HEK293T (cell line): ENCODE results near the gene PTPN1.

Experiments used
- CTCF ChIA-PET: fragments of 350-600 bp; formaldehyde crosslinking; extraction: SDS; loops from one replicate; lab custom pipeline; 2021; ENCODE audit warnings: antibody characterized with exemption, inconsistent platforms; lab: Yijun Ruan, JAX
- POLR2A ChIA-PET: fragments of 350-600 bp; formaldehyde crosslinking; extraction: SDS; loops from one replicate; lab custom pipeline; 2020; ENCODE audit warnings: antibody characterized with exemption, inconsistent platforms; lab: Yijun Ruan, JAX
- DNase-seq: peaks from one replicate; pipeline ENCODE4 v3.0.0; 2012; ENCODE audit warnings: mixed read lengths; ENCODE audit errors: extremely low spot score
- ARNT ChIP-seq: fragments of 450-650 bp; IDR thresholded peaks from 2 replicates; pipeline ENCODE4 v1.6.1; 2017; ENCODE audit warnings: mild to moderate bottlenecking
- BHLHE40 ChIP-seq: fragments of 450-650 bp; IDR thresholded peaks from 2 replicates; pipeline ENCODE4 v1.6.1; 2016; ENCODE audit warnings: mild to moderate bottlenecking, moderate library complexity, borderline replicate concordance
- CTBP1 ChIP-seq: fragments of 450-650 bp; IDR thresholded peaks from 2 replicates; pipeline ENCODE4 v1.6.1; 2016; ENCODE audit warnings: borderline replicate concordance
- ELF4 ChIP-seq: fragments of 450-650 bp; IDR thresholded peaks from 2 replicates; pipeline ENCODE4 v1.6.1; 2017; ENCODE audit warnings: antibody characterized with exemption
- FOXA1 ChIP-seq: fragments of 450-650 bp; IDR thresholded peaks from 2 replicates; pipeline ENCODE4 v1.6.1; 2016; ENCODE audit warnings: mild to moderate bottlenecking
- FOXK2 ChIP-seq: fragments of 450-650 bp; IDR thresholded peaks from 2 replicates; pipeline ENCODE4 v1.6.1; 2016; ENCODE audit warnings: mild to moderate bottlenecking
- FOXM1 ChIP-seq: fragments of 450-650 bp; IDR thresholded peaks from 2 replicates; pipeline ENCODE4 v1.6.1; 2017; ENCODE audit warnings: mild to moderate bottlenecking, borderline replicate concordance
- HDGF ChIP-seq: fragments of 450-650 bp; IDR thresholded peaks from 2 replicates; pipeline ENCODE4 v1.6.1; 2017; ENCODE audit warnings: antibody characterized with exemption, borderline replicate concordance
- L3MBTL2 ChIP-seq: fragments of 450-650 bp; conservative IDR thresholded peaks from 2 replicates; pipeline ENCODE4 v1.6.1; 2016; ENCODE audit warnings: mild to moderate bottlenecking
- LEF1 ChIP-seq: fragments of 450-650 bp; IDR thresholded peaks from 2 replicates; pipeline ENCODE4 v1.6.1; 2017; ENCODE audit warnings: mild to moderate bottlenecking, borderline replicate concordance
- NFRKB ChIP-seq: fragments of 450-650 bp; IDR thresholded peaks from 2 replicates; pipeline ENCODE4 v1.6.1; 2016; ENCODE audit warnings: mild to moderate bottlenecking, moderate library complexity
- PKNOX1 ChIP-seq: fragments of 450-650 bp; IDR thresholded peaks from 2 replicates; pipeline ENCODE4 v1.6.1; 2016
- SP1 ChIP-seq: fragments of 450-650 bp; IDR thresholded peaks from 2 replicates; pipeline ENCODE4 v1.6.1; 2017
- SUZ12 ChIP-seq: fragments of 450-650 bp; IDR thresholded peaks from 2 replicates; pipeline ENCODE4 v1.6.1; 2016; ENCODE audit warnings: mild to moderate bottlenecking
- TARDBP ChIP-seq: fragments of 450-650 bp; IDR thresholded peaks from 2 replicates; pipeline ENCODE4 v1.6.1; 2016
- ZNF384 ChIP-seq: fragments of 450-650 bp; IDR thresholded peaks from 2 replicates; pipeline ENCODE4 v1.6.1; 2016

PTPN1 gene

DNA sequence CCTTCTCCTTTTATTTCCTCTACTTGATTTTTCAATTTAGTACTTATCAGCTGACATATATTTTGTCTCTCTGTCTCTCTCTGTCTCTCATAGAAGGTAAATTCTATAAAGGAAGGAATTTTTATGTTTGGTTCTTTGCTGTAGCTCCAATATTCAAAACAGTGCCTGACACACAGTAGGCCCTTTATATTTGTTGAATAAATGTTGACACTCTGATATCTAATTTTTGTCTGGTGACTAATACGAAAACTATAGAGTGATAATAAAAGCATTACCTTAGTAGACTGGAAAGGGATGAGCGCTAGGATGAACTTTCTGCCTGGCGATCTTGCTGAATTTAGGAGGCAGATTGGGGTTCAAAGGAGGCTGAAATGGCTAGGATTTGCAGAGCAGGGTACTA is 42.8 kb downstream of the PTPN1 start:
- TF ChIP-seq PKNOX1 (no peak), FOXM1 (no peak), SP1 (no peak), BHLHE40 (no peak), CTBP1 (no peak), TARDBP (no peak), FOXA1 (no peak), FOXK2 (no peak), ELF4 (no peak)
- POLR2A ChIA-PET: no interaction called here
- DNase-seq: no peak
- CTCF ChIA-PET: no interaction called here

GRCh38 chr20:50554694-50555579 is 44.8 kb downstream of the PTPN1 start:
- ChIA-PET POLR2A (no interaction called here), CTCF (no interaction called here)
- TF ChIP-seq SUZ12 (no peak), ZNF384 (no peak), NFRKB (no peak), CTBP1 (no peak), BHLHE40 (no peak), FOXK2 (no peak), FOXA1 (no peak), L3MBTL2 (no peak), FOXM1 (no peak), LEF1 (no peak), ELF4 (no peak), PKNOX1 (no peak), SP1 (no peak), TARDBP (no peak), HDGF (no peak), ARNT (no peak)
- no peak for DNase-seq

DNA sequence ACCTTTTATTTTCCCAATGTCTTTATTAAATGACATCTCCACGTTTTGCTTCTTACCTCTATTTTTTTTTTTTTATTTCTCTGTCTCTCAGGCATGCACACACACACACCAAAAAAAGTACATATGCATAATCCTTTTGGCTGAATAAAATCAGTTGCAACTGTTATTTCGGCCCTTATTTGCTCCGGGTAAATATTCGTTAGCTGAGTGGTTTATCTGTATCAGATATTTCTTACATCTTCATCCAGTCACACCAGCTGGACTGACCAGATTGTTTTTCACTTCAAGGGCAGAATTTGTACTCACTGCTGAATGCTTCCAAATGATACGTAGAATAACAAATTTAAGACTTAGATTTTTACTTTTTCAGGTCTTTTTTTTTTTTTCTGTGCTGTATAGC is 45.5 kb downstream of the PTPN1 start:
- no peak for DNase-seq
- ChIA-PET CTCF (no interaction called here), POLR2A (no interaction called here)
- TF ChIP-seq PKNOX1: no peak
- TF ChIP-seq FOXK2: no peak
- TF ChIP-seq L3MBTL2: no peak
- no peak for TF ChIP-seq SP1
- TF ChIP-seq ZNF384: no peak
- TF ChIP-seq LEF1: no peak
- no peak for TF ChIP-seq FOXM1
- TF ChIP-seq FOXA1: no peak
- no peak for TF ChIP-seq ELF4
- no peak for TF ChIP-seq TARDBP
- no peak for TF ChIP-seq ARNT
- TF ChIP-seq NFRKB: no peak
- no peak for TF ChIP-seq BHLHE40
- TF ChIP-seq CTBP1: no peak
- no peak for TF ChIP-seq SUZ12
- no peak for TF ChIP-seq HDGF

DNA sequence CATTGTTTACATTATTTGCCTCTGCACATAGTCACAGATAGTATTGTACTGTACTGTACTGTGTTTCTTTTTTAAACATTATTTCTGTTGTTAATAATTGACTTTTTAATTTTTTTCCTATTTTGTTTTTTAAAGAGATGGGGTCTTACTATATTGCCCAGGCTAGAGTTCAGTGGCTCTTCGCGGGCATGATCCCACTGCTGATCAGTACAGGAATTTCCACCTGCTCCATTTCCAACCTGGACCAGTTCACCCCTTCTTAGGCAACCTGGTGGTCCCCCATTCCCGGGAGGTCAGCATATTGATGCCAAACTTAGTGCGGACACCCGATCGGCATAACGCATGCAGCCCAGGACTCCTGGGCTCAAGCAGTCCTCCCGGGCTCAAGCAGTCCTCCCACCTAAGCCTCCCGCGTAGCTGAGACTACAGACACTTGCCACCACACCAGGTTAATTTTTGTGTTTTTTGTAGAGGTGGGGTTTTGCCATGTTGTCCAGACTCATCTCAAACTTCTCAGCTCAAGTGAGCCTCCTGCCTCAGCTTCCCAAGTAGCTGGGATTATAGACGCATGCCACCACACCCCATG is 47.5 kb downstream of the PTPN1 start:
- POLR2A ChIA-PET: no interaction called here
- CTCF ChIA-PET: no interaction called here
- no peak for DNase-seq
- TF ChIP-seq CTBP1 (no peak), TARDBP (no peak), NFRKB (no peak), LEF1 (no peak), ARNT (no peak), L3MBTL2 (no peak), BHLHE40 (no peak), FOXK2 (no peak), SUZ12 (no peak), ELF4 (no peak), HDGF (no peak), ZNF384 (no peak), FOXM1 (no peak), FOXA1 (no peak), SP1 (no peak), PKNOX1 (no peak)

DNA sequence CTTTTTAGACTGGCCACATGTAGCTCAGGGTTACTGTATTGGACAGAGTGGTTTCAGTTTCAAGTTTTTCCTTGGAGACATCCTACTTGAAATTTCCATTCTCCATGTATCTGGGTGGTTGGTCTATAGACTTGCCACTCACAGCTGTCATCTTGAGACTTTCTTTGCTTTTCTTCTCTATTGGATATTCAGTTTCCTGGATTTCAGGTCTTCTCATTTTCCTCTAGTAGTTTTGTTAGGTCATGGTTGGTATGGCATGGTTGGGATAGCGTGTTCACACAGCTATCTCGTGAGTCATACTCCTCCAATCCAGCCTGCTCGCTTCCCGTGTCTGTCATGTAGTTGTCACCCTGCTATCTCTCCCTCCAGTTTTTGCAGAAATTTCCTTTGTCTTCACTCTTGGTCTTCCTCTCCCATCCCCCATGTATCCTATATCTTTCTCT is 48.3 kb downstream of the PTPN1 start:
- ChIA-PET CTCF (interaction anchor here (0.6 kb wide), 1 partner anchor 1508 kb away, joined by 7 read pairs; no protein-coding TSS in a partner anchor), POLR2A (no interaction called here)
- DNase-seq: no peak
- TF ChIP-seq FOXK2 (no peak), CTBP1 (no peak), ELF4 (no peak), SUZ12 (no peak), NFRKB (no peak), TARDBP (no peak), SP1 (no peak), FOXA1 (no peak), ARNT (no peak)
